Right forelimb (tissue), 1 donor: Measurements from ENCODE around the gene MPPED1.
A peak's percentile ranks its signal among the peaks of the same experiment; 100 is the strongest.

Source experiments
- DNase-seq: peaks from one replicate; pipeline ENCODE4 v3.0.0-alpha.2; 2018

Gene MPPED1

DNA sequence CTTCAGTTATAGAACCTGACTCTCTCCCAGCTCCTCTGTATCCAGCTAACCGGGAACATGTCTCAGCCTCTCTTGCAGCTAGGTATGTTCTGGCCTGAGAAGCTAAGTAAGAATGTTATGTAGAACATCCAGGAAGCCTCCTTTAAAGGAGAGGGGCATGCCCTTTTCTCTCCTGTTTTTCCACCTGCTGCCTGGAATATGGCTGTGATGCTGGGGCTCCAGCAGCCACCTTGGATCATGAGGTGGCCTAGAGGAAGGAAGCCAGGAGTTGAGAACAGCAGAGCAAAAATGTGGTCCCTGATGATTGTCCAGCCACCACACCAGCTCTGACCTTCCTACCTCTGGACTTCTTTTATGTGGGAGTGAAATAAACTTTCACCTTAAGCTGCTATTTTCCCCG is 117.6 kb downstream of the MPPED1 start:
- DNase-seq: peak; percentile 6

DNA sequence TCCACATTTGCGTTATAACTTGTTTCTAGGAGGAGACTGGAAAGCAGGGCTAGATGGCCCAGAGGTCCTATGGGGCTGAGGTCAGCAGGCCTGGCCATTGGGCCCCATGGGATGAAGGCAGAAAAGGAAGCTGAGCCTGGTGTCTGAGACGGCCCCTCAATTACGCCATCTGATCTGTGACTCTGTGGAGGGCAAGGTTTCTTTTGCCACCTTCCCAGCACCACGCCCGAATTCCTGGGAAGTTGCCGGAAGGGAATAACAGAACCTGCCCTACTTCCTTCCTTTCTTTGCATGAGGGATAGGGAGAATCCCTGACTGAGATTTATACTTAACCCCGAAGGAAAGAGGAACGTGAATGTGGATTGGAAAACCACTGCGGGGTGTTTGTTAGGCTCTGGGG is 118.1 kb downstream of the MPPED1 start:
- peak; percentile 6 for DNase-seq

DNA sequence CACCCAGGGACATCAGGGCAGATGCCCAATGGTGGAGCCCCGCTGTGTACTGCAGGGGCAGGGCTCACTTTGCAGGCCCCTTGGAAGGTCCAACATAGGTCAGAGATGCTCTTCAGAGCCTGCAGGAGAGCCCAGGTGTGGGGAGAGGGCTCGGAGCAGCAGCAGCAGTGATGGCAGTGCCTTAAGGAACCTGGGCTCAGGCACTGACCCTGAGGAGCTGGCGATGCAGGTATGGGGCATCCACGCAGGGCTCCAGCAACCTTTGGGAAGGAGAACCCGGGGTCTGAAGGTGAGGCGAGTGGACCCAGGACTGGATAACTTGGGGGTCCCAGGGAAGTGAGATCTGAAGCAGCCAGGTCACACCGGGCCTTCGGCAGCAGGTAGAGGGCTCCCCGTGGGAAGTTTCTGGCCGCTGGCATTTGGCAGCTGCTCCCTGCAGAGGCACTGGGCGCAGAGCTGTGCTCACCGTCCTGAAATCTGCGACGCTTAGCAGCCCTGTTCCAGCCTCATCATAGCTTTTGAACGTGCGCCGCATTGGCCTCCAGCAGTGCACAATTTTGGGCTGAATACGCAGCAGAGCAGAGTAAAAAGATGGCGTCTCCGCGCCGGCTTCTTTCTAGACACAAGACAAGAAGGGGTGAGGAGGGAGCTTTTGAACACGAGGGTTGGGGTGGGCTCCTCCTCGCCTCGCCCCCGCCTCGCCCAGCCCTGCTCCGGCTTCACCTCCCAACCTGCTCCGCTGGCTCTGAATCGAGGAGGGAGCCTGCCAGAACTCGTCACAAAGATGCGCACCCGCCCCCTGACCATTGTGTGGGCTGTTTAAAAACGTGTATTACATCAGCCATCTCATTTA is 118.8 kb downstream of the MPPED1 start:
- DNase-seq: peak; percentile 22

DNA sequence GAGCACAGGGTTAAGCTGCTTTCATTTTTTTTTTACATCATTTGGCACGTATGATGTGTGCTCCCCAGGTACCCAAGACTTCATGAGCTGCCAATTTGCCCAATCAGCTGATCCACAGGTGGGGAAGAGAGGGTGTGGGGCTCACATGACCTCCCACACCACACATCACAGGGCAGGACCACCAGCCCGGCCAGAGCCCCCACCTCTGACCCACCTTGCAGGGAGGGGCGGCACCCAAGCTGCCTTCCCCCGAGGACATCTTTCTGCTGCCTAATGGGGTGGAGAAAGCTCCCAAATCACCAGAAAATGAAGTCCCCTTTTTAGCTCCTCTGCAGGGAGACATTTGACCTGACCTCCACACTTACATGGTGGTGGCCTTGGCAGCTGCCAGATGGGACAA is 119.8 kb downstream of the MPPED1 start:
- DNase-seq: peak; percentile 30

DNA sequence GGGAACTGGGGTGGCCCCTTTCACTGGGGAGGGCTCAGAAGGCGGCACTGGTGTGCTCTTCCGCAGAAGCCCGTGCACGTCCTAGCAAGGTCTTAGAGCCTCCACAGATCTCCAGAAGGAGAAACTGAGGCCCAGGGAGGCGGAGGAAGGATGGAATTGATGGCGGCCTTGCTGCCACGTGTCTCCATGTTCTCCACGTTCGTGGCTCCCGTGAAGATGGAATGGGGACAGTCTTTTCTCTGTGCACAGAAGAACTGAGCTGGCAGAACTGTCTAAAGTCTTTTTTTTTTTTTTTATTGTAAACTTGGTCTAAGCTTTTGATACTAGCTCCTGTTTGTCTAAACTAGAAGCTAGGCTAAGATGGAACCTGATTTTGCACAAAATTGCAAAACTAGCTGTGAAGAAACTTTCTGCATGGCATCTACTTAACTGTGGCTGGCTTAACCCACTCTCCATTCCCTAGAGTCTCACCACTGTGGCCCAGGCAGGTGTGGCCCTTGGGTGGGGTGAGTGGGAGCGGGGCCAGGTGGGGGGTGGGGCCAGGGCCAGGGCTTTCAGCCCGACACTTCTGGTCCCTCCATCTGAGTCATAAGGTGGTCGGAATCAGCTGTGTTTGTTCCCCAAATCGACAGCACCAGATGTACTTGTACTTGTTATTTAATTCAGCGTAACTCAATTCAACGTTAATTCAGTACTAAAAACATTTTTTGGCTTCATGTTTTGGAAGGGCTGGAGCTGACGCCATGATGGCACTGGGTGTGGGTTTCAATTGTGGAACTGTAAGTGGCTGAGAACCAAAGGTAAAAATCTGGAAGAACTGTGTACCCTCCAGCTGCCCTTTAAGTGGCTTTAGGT is 120.7 kb downstream of the MPPED1 start:
- peak; percentile 18 for DNase-seq

DNA sequence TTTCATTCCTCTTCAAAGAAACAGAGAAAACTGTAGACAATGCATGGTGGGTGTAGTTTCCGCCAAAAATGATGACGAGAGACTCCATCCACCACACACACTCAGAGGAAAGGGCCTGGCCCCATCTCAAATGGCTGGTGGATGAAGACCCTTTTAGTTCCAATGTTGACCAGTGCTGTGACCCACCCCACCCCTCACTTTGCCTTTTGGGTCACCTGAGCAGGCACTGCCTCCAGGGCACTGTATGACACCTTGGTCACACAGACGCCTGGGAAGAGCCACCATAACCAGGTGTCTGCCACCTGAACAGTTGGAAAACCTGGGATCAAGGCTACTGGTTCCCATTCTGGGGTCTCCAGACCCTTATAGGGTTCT is 121.3 kb downstream of the MPPED1 start:
- DNase-seq: no peak

DNA sequence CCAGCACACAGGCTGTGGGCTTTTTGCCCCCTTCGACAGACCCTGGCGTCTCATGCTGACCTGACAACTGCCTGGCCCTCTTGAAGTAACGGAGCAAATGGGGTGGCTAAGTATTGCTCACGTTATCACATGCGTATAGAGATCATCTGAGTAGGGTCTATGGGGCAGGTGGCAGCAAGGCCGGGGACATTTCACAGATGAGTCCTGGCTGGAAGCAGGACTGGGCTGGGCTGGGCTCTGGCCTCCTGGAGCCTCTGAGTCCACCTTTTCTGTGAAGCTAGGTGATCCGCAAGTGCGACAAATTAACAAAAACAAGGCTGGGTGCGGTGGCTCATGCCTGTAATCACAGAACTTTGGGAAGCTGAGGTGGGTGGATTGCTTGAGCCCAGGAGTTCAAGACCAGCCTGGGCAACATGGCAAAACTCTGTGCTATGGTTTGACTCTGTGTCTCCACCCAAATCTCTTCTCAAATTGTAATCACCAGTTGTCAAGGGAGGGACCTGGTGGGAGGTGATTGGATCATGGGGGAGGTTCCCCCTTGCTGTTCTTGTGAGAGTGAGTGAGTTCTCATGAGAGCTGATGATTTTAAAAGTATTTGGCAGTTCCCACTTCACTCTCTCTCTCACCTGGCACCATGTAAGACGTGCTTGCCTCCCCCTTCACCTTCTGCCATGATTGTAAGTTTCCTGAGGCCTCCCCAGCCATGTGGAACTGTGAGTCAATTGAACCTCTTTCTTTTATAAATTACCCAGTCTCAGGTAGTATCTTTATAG is 122.0 kb downstream of the MPPED1 start:
- DNase-seq: no peak

DNA sequence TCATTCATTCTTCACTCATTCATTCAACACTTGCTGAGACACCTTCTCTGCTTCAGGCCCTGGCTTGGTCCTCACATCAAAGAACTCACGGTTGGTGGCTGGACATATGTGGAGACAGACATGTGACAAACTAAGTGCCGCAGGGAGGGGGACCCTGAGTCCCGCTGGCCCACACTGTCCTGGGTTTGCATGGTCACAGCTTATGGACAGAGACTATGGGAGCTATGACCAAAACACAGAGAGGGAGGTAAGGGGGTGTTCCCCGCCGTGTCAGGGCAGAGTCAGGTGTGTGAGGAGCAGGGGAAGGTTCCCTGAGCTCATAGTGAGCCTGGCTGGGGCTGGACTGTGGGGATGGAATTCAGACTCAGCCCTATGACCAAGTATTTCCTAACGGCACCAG is 123.1 kb downstream of the MPPED1 start:
- DNase-seq: peak; percentile 26

DNA sequence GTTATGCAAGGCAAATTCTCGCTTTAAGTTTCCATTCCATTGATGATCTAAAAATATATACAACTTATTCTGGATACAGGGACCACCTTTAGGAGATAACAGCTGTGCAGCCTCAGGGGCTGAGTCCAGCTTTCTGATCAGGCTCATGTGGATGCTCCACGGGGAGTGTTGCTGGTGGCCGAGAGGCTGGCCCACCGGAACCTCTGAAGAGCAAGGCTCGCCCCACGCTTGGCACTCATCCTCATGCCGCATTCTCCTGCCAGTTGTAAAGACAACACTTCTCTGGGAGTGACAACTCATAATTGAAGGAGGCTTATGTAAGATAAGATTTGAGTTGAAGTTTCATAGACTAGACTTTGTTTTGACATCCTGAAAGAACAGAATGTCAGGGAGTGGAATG is 123.5 kb downstream of the MPPED1 start:
- DNase-seq: no peak

DNA sequence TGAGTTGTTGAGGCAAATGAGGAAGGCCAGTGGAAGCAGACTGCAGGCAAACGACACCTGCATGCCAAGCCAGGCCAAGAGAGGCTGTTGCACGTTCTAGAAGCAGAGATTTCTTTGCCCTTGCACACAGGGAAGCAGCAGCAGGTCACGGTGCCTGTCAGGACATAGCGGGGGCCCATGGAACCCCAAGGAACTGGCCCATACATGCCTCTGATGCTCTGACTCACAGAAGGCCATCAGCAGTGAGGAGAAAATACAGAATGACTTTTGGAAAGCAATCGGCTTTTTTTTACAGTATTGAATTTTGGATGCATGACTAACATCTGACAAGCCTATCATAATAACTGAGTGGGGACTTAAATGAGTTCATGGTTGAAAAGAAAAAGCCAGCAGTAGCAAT is 123.9 kb downstream of the MPPED1 start:
- DNase-seq: no peak

DNA sequence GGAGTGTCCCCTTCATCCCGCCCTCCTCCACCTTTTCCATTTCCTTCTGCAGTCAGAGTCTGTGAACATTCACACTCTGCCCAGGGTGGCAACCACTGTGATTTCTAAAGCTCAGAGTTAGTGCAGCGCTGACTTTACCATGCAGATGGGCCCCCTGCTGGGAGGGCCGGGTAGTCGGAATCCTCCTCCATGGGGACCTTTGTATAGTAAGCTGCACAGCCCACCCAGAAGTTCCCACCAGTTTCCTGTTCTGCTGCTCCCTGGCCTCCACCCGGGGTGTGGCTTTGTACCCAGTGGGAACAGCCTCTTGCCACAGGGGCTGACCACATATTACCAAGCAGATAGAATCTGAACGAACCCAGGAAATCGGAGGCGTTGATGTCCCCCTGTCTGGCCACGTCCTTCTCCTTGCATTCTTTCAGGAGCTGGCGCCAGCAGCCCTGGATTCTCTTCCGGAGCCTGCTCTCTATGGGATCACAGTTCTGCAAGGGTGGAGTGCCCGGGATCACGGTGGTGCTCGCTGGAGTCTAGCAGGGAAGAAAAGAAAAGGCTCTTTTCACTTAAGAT is 125.3 kb downstream of the MPPED1 start:
- no peak for DNase-seq

DNA sequence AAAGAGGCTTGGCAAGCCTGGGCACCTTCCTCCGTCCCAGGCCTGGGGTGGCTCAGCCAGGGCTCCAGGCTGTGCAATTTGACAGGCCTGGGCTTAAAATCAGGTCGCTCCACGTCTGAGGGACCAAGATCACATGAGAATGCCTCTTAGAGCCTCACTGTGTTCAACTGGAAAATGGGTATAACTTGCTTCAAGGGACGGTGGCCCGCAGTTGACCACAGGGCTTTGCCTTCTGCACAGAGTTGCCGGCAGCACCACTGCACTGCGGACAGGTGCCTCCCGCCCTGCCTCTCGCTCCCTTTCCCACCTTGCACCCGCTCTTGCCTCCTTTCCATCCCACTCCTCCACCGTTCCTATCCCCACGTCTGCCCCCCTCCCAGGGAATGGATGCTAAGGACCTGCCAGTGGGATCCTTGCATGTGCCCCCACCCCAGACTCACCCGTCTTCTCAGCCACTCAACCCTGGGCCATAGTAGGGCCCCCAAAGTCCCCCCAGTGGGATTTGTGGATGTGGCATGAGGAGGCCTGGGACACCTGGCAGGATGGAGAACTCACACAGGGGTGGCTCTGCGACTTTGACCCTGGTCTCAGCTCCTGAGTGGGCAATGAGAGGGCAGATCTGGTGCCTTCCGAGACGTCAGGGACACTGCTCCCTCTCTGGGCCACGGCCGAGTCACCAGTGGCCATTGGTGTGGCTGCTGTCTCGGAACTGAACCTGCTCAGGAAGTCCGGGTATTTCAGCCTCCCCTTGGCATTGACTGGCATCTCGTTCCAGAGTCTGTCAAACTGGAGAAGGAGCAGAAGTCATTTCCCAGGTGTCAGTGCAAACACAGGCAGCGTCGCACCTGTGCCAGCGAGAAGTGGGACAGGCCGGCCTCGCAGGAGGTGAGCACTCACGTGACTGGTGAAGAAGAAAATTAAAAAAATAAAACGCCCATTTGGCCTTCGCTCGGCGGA is 128.0 kb downstream of the MPPED1 start:
- no peak for DNase-seq

DNA sequence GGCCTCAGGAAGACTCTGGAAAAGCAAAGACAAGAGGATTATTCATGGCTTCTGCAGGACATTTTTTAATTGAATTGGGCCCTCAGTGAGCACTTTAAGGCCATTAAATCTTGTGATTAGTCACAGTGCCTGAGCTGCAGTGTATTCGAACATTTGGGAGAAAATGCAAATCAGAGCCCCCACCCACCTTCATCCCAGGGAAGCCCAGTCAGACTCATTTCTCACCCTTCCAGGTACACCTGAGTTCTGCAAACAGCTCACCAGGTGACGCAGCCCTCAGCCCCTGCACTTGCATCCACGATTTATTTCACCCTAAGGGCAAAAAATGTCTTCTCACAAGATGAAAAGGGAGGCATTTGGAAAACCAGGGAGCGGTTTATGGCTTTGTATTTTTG is 128.7 kb downstream of the MPPED1 start:
- DNase-seq: no peak

DNA sequence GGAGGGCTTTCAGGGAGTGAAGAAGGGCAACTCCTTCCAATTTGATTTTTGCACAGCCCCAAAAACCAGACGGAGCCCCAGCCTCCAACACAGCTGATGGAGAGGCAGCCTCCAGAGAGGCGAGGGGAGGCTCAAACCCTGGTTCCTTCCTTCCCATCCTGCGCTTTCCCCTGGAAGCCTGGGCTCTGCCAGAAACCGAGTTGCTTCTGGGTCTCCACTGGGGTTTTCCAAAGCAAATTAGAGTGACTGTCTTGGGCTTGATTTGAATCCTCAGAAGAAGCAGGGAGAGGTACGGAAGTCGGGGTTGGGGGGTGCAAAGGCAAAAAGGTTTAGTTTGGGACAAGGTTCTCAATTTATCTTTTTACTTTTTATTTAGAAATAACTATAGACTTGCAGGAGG is 129.2 kb downstream of the MPPED1 start:
- no peak for DNase-seq

DNA sequence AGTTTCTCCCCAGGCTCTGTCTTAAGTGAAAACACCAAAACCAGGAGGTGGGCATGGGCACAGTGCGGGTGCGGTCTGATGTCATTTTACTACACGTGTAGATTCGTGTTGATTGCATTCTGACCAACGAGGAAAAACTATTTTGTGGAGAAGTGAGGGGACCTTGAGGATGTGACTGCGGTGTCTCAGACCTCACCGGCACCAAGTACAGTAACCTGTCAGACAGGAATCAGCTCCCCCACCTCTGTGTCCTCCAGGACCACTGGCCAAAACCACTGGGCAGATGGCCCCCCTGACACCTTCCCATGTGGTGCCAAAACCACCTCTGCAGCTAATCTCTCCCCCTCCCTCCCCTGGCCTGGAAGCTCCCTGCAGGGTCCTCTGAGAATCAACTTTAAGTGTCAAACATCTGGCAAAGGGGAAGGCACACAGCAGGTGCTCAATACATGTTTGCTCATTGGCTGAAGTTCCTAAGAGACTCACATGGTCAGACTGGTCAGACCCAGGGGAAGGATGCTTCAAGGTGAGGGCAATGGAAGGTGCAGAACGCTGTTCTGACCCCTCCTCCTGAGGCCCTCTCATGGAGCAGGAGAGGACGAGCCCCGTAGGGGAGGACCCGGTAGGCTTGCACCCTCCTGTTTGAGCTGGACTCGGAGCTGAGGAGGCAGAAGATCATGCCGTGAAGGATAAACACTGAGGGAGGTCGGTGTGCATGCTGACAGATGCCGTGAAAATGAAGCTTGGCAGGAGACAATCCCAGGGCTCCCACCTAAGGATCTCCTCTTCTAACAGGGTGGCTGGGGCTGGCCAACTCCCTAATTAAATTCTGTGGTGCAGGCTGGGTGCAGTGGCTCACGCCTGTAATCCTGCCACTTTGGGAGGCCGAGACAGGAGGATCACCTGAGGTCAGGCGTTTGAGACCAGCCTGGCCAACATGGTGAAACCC is 129.9 kb downstream of the MPPED1 start:
- DNase-seq: no peak

DNA sequence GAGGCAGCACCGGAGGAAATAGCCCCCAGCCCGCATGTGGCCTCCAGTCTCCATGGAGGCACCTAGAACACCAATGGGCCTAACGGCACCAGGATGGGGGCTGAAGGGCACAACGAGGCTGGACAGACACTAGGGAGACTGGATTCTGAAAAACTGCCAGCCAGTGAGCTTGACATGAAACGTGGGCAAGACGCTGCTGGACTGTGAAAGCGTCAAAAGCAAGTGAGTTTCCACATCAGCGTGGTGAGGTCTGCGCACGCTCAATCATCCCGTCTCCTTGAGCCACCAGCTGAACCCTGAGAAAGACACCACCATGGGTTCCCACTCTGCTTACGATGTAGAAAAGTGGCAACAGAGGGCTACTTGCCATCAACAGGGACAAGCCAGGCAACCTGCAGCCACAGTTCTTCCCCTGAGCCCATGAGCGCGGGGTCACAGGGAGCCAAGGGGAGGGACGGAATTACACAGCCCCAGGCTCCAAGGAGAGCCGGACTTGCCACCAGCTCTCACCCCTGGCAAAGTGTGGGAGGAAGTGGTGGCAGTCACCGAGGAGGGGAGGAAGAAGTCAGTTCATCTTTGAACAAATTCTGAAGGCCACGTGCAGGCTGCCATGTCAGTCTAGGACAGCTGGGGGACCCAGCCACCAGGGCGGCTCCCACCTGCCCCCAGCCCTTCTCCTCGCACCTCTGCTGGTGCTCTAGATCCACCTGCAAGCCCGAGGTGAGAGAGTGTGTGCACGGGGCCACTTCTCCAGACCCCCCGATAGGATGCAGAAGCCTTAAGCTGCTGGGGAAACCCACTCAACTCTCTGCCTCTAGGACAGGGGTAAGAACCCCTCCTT is 131.1 kb downstream of the MPPED1 start:
- DNase-seq: no peak

DNA sequence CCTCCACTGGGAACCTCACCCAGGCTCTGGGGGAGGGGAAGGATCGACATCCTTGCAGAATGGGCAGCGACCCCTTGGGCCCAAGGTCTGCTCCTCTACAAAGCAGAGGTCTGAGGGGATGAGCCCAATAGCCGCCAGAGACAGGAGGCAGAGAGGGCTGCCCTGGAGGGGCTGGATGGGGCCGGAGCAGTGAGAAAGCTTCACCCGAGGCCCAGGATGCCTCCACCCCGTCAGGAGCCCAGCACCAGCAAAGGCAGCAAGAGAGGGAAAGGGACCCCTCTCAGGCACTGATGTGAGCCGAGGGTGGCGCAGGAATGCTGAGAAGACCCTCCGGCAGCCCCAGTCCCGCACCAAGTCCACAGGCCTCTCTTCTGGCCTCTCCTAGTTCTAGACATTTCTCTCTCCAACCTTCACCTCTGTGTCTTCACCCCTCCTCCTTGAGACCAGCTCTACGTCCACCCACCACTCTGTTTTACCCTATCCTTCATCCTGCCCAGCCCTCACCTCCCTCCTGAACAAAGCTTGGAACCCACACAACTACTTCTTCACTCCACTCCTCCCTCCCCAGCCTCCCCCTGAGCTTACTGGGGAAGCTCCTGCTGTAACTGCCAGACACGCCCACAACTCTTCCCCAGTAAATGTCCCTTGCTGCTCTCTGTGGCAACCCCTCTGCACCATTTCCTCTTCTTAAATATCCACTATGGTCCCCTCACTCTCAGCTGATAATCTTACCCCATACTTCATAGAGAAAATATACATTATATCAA is 131.9 kb downstream of the MPPED1 start:
- no peak for DNase-seq

DNA sequence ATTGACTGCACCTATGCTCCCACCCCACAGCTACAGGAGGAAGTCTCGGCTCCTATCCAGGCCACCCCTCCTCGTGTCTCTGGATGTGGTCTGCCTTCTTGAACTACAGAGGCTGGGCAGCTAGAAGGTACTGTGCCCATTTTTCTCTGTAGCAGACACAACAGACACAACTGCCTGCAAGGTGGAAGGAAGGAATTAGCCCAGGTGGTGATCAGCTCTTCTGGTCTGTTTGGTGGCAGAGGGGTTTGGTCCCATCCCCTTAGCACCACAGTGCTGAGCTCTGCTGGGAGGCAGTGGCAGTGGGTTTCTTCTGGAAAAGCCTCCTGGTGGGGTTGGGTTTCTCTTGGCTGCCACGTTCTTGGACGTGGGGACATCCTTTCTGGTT is 132.5 kb downstream of the MPPED1 start:
- no peak for DNase-seq

DNA sequence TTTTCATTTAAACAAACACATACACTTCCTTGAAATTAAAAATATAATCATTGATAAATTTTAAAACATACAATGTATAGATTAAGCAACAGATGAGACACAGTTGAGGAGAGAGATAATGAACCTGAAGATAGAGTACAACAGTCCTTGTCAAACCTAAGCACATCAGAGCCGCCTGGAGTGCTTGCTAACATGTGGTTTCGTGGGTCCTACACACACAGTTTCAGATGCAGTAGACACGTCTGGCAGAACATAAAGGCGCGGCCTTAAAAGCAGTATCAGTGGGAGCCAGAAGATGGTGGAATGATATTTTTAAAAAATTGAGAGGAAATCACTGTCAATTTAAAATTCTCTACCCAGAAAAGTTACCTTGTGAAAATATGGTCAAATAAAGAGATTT is 134.4 kb downstream of the MPPED1 start:
- no peak for DNase-seq
